ENCODE measurements around the gene TENT4B.
"Not testable (repeated sequence)": the region's sequence is repeated elsewhere in the genome, so short reads cannot be mapped to it uniquely, and the experiment has no call there.

Gene TENT4B

GRCh38 chr16:50155925-50156324 lies 2.8 kb downstream of the TENT4B start:
- DNase-seq: no peak

GRCh38 chr16:50156590-50156989 lies 3.5 kb downstream of the TENT4B start:
- DNase-seq: no peak

GRCh38 chr16:50160495-50161164 lies 7.5 kb downstream of the TENT4B start:
- no peak for DNase-seq

- DNase-seq: no peak
These were observed 8.8 kb downstream of the TENT4B start for GRCh38 chr16:50161950-50162349.

- no peak for DNase-seq
These were observed 12.4 kb downstream of the TENT4B start for GRCh38 chr16:50165473-50165872.

- no peak for DNase-seq
These were observed 13.7 kb downstream of the TENT4B start for GRCh38 chr16:50166511-50167500.

GRCh38 chr16:50167556-50167955 lies 14.4 kb downstream of the TENT4B start:
- no peak for DNase-seq

GRCh38 chr16:50169555-50170096 lies 16.5 kb downstream of the TENT4B start:
- DNase-seq: no peak

GRCh38 chr16:50171773-50172172 lies 18.7 kb downstream of the TENT4B start:
- DNase-seq: not testable (repeated sequence)

GRCh38 chr16:50172195-50172922 lies 19.3 kb downstream of the TENT4B start:
- no peak for DNase-seq

GRCh38 chr16:50173316-50173715 lies 20.2 kb downstream of the TENT4B start:
- no peak for DNase-seq

GRCh38 chr16:50178491-50178941 lies 25.4 kb downstream of the TENT4B start:
- DNase-seq: no peak

GRCh38 chr16:50182441-50182840 lies 29.3 kb downstream of the TENT4B start:
- DNase-seq: no peak

GRCh38 chr16:50183316-50183715 lies 30.2 kb downstream of the TENT4B start:
- no peak for DNase-seq

GRCh38 chr16:50185005-50185505 lies 31.9 kb downstream of the TENT4B start:
- DNase-seq: no peak

GRCh38 chr16:50188619-50189136 lies 35.6 kb downstream of the TENT4B start:
- no peak for DNase-seq

GRCh38 chr16:50190292-50190691 lies 37.2 kb downstream of the TENT4B start:
- DNase-seq: no peak

- DNase-seq: no peak
These were observed 39.4 kb downstream of the TENT4B start for GRCh38 chr16:50192386-50193050.

GRCh38 chr16:50193594-50193993 lies 40.5 kb downstream of the TENT4B start:
- DNase-seq: no peak

- DNase-seq: no peak
These were observed 42.2 kb downstream of the TENT4B start for GRCh38 chr16:50195276-50195675.

GRCh38 chr16:50195756-50196155 lies 42.6 kb downstream of the TENT4B start:
- DNase-seq: no peak

GRCh38 chr16:50197582-50197981 lies 44.5 kb downstream of the TENT4B start:
- no peak for DNase-seq
